Measurements from ENCODE around the gene OTUD7B. TPM values are rescaled to one million over a fixed set of nuclear protein-coding genes. Genes with fewer than 3 reads are reported as not detected.

The OTUD7B gene
- total RNA-seq, 3 donors from 2014 or later (not counting 1 experiment from before 2014, with no cell fraction given): 10.6 to 19.6 (median 12.3) TPM

DNA sequence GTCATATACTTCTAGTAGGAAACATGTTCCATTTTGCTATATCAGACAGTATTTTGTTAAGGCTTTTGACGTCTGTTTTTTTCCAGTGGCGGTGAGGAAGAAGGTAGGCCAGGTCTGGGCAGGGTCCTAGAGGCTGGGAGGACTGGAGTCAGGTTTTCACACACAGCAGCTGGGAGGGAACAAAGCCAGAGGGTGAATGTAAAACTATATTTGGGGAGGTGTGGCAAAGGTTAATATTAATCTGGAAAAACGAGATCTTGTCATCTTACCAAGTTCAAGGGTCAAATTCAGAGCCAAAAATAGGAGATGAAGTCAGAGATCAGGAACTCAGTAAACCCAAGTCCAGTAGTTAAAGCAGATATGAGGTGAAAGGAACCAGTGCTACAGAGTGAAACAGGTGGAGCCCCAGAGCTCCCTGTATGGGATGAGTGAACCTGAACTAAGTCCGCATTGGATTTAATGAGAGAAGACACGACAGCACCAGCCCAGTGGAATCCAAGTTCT is 10.7 kb upstream of the OTUD7B start:
- H3K27ac ChIP-seq (ENCODE audit: low read length): no peak overlapping the region
- Mint-ChIP-seq H3K4me1 (no peaks in the 10 kb centered on the region), H3K9me3 (no peaks in the 10 kb centered on the region), H3K4me3 (no peak overlapping the region), H3K27me3 (ENCODE audit: low read depth in 2 of 2) (peaks cover 13 to 17% of the 10 kb centered on the region in 2 donors), H3K27ac (no peak overlapping the region), H3K36me3 (no peaks in the 10 kb centered on the region)
- TF ChIP-seq, protein P1, sequence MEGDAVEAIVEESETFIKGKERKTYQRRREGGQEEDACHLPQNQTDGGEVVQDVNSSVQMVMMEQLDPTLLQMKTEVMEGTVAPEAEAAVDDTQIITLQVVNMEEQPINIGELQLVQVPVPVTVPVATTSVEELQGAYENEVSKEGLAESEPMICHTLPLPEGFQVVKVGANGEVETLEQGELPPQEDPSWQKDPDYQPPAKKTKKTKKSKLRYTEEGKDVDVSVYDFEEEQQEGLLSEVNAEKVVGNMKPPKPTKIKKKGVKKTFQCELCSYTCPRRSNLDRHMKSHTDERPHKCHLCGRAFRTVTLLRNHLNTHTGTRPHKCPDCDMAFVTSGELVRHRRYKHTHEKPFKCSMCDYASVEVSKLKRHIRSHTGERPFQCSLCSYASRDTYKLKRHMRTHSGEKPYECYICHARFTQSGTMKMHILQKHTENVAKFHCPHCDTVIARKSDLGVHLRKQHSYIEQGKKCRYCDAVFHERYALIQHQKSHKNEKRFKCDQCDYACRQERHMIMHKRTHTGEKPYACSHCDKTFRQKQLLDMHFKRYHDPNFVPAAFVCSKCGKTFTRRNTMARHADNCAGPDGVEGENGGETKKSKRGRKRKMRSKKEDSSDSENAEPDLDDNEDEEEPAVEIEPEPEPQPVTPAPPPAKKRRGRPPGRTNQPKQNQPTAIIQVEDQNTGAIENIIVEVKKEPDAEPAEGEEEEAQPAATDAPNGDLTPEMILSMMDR (IDR thresholded peaks at IDR 0.05): no peak
- no peaks in the 10 kb centered on the region for H3K36me3 ChIP-seq (ENCODE audit: control insufficient read depth, insufficient read depth, low read length)
- H3K27me3 ChIP-seq (ENCODE audit: control insufficient read depth, insufficient read depth, low read length): peaks cover 2% of the 10 kb centered on the region
- DNase-seq (no peak), ATAC-seq (no peak)
- WGBS (ENCODE audit: insufficient coverage): 91% methylated on average over 5 of the region's 5 CpGs
- H3K4me1 ChIP-seq (ENCODE audit: control insufficient read depth, insufficient read depth, low read length): no peaks in the 10 kb centered on the region
- intact Hi-C loops (cut with micrococcal nuclease): no loop called here
- no peaks in the 10 kb centered on the region for H3K9me3 ChIP-seq (ENCODE audit: control insufficient read depth, insufficient read depth, low read length)
- no peak overlapping the region for H3K4me3 ChIP-seq (ENCODE audit: low read length)

DNA sequence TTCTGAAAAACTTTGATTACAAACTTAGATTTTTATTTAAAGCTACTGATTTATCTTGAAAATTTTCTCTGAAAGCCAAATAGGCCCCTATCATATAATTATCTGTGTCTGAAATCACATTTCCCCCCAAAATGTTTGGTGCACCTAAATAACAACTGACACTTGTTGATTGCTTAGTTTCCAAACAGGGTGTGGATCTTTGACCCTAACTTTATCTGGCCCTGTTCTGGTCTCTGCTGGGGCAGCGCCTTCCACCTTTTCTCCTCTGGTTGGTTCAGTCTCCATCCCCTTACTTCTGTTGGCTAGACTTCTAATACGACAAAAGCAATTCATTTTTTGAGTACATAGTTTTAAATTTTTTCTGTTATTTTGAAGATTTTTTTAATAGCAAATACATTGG is 10.2 kb upstream of the OTUD7B start:
- no peaks in the 10 kb centered on the region for H3K4me1 ChIP-seq (ENCODE audit: control insufficient read depth, insufficient read depth, low read length)

DNA sequence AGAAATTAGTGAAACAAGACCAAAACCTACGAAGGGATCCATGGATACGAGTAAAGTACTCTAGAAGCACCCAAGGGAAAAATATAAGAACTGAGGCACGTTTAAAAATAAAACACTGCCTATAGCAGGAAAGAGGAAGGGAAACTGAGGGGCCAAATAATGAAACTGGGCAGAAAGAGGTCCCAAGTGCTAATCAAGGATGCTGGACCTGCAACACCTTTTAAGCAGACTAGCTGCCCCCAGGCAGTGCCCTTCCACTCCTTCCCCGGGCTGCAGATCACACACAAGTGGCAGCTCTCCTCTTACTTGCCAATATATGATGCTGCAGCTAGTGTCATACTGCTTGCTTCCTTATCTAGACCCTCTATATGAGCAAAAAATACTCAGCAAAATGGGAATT is 7.6 kb upstream of the OTUD7B start:
- H3K4me1 Mint-ChIP-seq: no peaks in the 10 kb centered on the region
- DNase-seq (no peak), ATAC-seq (no peak)
- TF ChIP-seq, protein P1 (IDR thresholded peaks at IDR 0.05): no peak
- Histone ChIP-seq H3K4me1 (ENCODE audit: control insufficient read depth, insufficient read depth, low read length) (no peaks in the 10 kb centered on the region), H3K27ac (ENCODE audit: low read length) (no peak overlapping the region), H3K27me3 (ENCODE audit: control insufficient read depth, insufficient read depth, low read length) (no peaks in the 10 kb centered on the region), H3K9me3 (ENCODE audit: control insufficient read depth, insufficient read depth, low read length) (no peaks in the 10 kb centered on the region), H3K36me3 (ENCODE audit: control insufficient read depth, insufficient read depth, low read length) (no peaks in the 10 kb centered on the region), H3K4me3 (ENCODE audit: low read length) (no peak overlapping the region)
- intact Hi-C loops (cut with micrococcal nuclease): no loop called here
- no peaks in the 10 kb centered on the region for H3K36me3 Mint-ChIP-seq
- H3K27me3 Mint-ChIP-seq (ENCODE audit: low read depth in 2 of 2): peaks cover 6 to 7% of the 10 kb centered on the region in 2 donors
- 79% methylated on average over 4 of the region's 4 CpGs for WGBS (ENCODE audit: insufficient coverage)
- no peaks in the 10 kb centered on the region for H3K9me3 Mint-ChIP-seq
- no peak overlapping the region for H3K4me3 Mint-ChIP-seq
- H3K27ac Mint-ChIP-seq: no peak overlapping the region

More for the DNA sequence above, 10.2 kb upstream of the OTUD7B start:
- Histone ChIP-seq H3K9me3 (ENCODE audit: control insufficient read depth, insufficient read depth, low read length) (no peaks in the 10 kb centered on the region), H3K27ac (ENCODE audit: low read length) (no peak overlapping the region), H3K27me3 (ENCODE audit: control insufficient read depth, insufficient read depth, low read length) (peaks cover 2% of the 10 kb centered on the region), H3K4me3 (ENCODE audit: low read length) (no peak overlapping the region), H3K36me3 (ENCODE audit: control insufficient read depth, insufficient read depth, low read length) (no peaks in the 10 kb centered on the region)
- no peaks in the 10 kb centered on the region for H3K9me3 Mint-ChIP-seq
- DNase-seq (no peak), ATAC-seq (no peak)
- TF ChIP-seq, protein P1 (IDR thresholded peaks at IDR 0.05): no peak
- intact Hi-C loops (cut with micrococcal nuclease): no loop called here
- no peaks in the 10 kb centered on the region for H3K36me3 Mint-ChIP-seq
- H3K27ac Mint-ChIP-seq: no peak overlapping the region
- WGBS (ENCODE audit: insufficient coverage): 93% methylated on average over 1 of the region's 2 CpGs
- no peaks in the 10 kb centered on the region for H3K4me1 Mint-ChIP-seq
- H3K4me3 Mint-ChIP-seq: no peak overlapping the region
- peaks cover 12 to 13% of the 10 kb centered on the region in 2 donors for H3K27me3 Mint-ChIP-seq (ENCODE audit: low read depth in 2 of 2)

DNA sequence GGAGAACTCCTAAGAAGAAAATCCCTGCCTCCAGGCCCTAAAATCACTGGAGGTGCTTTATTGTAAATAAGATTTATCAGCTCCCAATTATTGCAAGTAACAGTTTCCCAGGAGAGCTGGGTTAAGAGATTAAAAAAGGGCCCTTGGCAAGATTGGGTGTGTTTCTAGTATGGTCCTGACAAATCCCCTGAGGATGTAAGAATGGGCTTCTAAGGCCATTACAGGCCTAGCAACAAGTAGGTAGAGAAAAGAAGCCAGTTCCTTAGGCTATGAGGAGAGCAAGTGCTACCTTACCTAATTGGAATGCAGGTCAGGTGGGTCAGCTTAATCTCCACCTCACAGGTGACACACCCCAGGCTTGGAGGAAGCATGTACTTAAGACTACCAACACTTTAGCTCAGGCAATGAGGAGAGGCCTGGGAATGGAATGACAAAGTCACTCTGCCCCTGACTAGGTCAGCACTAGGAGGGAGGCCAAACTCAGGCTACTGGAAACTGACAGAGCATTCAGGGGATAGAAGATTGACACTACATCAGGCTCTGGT is 6.8 kb upstream of the OTUD7B start:
- H3K9me3 Mint-ChIP-seq: no peaks in the 10 kb centered on the region
- ATAC-seq (no peak), DNase-seq (no peak)
- H3K27ac ChIP-seq (ENCODE audit: low read length): no peak overlapping the region
- H3K4me1 Mint-ChIP-seq: no peaks in the 10 kb centered on the region
- peaks cover 6 to 7% of the 10 kb centered on the region in 2 donors for H3K27me3 Mint-ChIP-seq (ENCODE audit: low read depth in 2 of 2)
- H3K4me3 ChIP-seq (ENCODE audit: low read length): no peak overlapping the region
- intact Hi-C loops (cut with micrococcal nuclease): no loop called here
- no peaks in the 10 kb centered on the region for H3K36me3 ChIP-seq (ENCODE audit: control insufficient read depth, insufficient read depth, low read length)
- TF ChIP-seq, protein P1 (IDR thresholded peaks at IDR 0.05): no peak
- H3K27ac Mint-ChIP-seq: no peak overlapping the region
- no peak overlapping the region for H3K4me3 Mint-ChIP-seq
- no peaks in the 10 kb centered on the region for H3K4me1 ChIP-seq (ENCODE audit: control insufficient read depth, insufficient read depth, low read length)
- no peaks in the 10 kb centered on the region for H3K9me3 ChIP-seq (ENCODE audit: control insufficient read depth, insufficient read depth, low read length)
- no peaks in the 10 kb centered on the region for H3K36me3 Mint-ChIP-seq
- H3K27me3 ChIP-seq (ENCODE audit: control insufficient read depth, insufficient read depth, low read length): no peaks in the 10 kb centered on the region

Data from natural killer cell (primary cell).